ENCODE results near the gene ZNF439.
"Not testable (repeated sequence)": the region's sequence is repeated elsewhere in the genome, so short reads cannot be mapped to it uniquely, and the experiment has no call there.

The ZNF439 gene

DNA sequence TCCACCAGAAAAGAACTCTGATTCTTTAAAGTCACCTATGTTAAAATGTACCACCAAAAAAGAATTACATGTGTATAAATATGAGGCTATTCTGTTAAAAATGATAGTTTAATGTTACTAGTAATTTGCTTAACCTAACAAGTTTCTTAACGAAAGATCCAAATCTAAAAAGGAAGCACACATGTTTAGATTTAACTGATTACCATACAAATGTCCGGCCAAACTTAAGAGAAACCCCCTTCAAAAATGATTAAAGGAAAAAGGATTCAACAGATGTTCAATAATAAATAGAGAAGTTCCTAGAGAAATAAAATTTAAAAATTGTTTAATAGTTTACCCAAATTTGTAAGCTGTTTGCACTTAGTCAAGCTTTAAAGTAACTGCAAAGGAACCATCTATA is 34.1 kb downstream of the ZNF439 start:
- Histone ChIP-seq H3K36me3 (no peaks in the 10 kb centered on the region; a peak in 1 of 22 replicates), H3K4me1 (peaks cover 7 to 19% (median 9%) of the 10 kb centered on the region in 10 experiments; a peak in 16 of 20 replicates), H3K9me3 (replicated peaks in 1 of 11) (peaks cover 24 to 45% (median 33%) of the 10 kb centered on the region in 11 experiments), H3K4me2 (no peak overlapping the region), H4K20me1 (no peaks in the 10 kb centered on the region; a peak in 2 of 22 replicates), H3K27ac (no peak overlapping the region), H3K27me3 (no peaks in the 10 kb centered on the region), H3K9ac (0 out of 22 replicates have a peak overlapping the region, but pooled peaks of 1 of the 11 experiments have one; percentile 19), H3K4me3 (no peak overlapping the region)
- TF ChIP-seq Cebpa-rat (IDR thresholded peaks at IDR 0.05), result no peak

DNA sequence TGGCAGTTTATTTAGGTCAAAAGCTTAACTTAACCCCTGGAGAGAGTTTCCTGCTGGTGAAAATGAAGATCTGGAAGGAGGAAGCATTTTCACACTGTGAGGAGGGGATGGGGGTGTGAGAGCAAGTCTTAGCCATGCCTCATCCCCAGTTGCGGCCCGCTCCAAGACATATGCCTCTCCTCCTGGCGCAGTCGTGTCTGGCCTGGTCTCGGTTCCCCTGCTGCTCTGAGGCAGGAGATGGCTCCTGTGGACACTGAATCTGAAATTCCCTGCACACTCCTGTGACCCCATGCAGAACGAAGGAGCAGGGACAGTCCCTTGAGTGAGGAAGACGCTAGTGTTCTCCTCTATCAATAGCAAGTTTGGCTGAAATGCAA is 38.7 kb downstream of the ZNF439 start:
- Histone ChIP-seq H3K4me2 (peak overlapping the region; percentile 81 to 98 (median 90)), H4K20me1 (no peaks in the 10 kb centered on the region), H3K27ac (peak overlapping the region in 6 of 11 experiments; percentile 21 to 93 (median 86); a peak in 7 of 22 replicates), H3K27me3 (no peaks in the 10 kb centered on the region), H3K4me1 (peaks cover 19 to 39% (median 30%) of the 10 kb centered on the region in 10 experiments), H3K4me3 (peak overlapping the region; percentile 68 to 93 (median 83)), H3K36me3 (peaks cover 0 to 28% (median 18%) of the 10 kb centered on the region in 11 experiments; a peak in 21 of 22 replicates), H3K9me3 (replicated peaks in 1 of 11) (peaks cover 23 to 46% (median 33%) of the 10 kb centered on the region in 11 experiments), H3K9ac (peak overlapping the region in 9 of 11 experiments; percentile 78 to 93 (median 86); a peak in 14 of 22 replicates)
- no peak for TF ChIP-seq Cebpa-rat (IDR thresholded peaks at IDR 0.05)

DNA sequence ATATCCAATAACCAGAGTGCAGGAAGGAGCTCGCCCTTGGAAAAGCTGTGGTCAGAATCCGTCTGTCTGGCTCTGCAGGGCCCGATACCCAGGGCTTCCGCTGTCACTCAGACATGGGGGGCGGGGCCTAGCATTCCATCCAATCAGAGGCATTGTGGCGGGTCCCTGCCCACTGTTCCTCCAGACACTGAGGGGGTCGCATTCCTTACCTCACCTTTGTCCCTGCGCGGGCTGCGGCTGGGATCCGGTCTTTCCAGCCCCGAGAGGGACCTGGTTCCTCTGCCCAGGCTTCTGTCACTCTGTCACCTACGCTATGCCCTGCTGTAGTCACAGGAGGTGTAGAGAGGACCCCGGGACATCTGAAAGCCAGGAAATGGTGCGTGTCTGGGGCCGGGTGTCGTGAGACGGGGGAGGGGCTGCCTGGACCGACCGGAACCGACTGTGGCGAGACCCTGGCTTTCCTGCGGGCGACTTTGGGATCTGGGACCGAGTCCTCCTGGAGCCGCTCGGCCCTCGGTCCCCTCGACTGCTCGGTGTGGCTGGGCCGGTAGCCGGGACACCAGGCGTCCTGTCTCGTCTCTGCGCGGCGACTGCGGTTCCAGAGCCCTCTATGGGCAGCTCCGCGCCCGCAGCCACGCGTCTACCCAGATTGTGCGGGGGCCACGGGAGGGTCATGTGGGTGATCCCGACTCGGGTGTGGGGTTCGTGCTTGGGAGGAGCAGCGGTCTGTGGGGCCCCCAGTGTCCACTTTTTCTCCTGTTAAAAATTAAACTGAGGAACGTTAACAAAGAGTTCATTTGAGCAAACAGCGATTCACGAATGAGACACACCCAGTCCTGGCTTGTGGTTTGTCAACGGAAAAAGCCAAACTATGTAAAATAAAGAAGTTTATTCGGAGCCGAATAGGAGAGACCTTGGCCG is 39.3 kb downstream of the ZNF439 start, which contains the start of gene ZNF69:
Gene ZNF69 (plus strand): TSS at position 172 of the 921 bp plus-strand sequence. CDS start 142 bp downstream, at position 314.
- Histone ChIP-seq H3K4me1 (peaks cover 19 to 39% (median 30%) of the 10 kb centered on the region in 10 experiments), H3K9ac (peak within 1 kb of the TSS; percentile 78 to 93 (median 85)), H3K9me3 (replicated peaks in 1 of 11) (peaks cover 30 to 53% (median 39%) of the 10 kb centered on the region in 11 experiments), H3K4me3 (peak within 1 kb of the TSS; percentile 68 to 93 (median 83)), H3K27ac (peak within 1 kb of the TSS; percentile 51 to 93 (median 86); a peak in 21 of 22 replicates), H4K20me1 (no peaks in the 10 kb centered on the region), H3K27me3 (no peaks in the 10 kb centered on the region), H3K4me2 (peak within 1 kb of the TSS; percentile 81 to 98 (median 90)), H3K36me3 (peaks cover 4 to 35% (median 25%) of the 10 kb centered on the region in 11 experiments)
- no peak for TF ChIP-seq Cebpa-rat (IDR thresholded peaks at IDR 0.05)

DNA sequence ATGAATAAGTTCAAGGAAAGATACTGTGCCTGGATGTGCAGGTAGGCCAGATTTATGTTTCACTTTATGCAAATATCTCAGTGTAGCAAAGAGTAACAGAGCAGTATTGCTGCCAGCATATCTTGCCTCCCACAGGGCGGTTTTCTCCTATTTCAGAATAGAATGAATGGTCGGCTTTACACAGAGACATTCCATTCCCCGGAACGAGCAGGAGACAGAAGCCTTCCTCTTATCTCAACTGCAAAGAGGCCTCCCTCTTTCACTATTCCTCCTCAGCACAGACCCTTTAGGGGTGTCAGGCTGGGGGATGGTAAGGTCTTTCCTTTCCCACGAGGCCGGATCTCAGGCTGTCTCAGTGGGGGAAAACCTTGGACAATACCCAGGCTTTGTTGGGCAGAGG is 41.4 kb downstream of the ZNF439 start:
- not testable (repeated sequence) for H3K27ac ChIP-seq, H4K20me1 ChIP-seq, H3K4me3 ChIP-seq, H3K27me3 ChIP-seq, H3K9ac ChIP-seq
- Histone ChIP-seq H3K4me1 (peaks cover 19 to 39% (median 30%) of the 10 kb centered on the region in 10 experiments), H3K9me3 (replicated peaks in 1 of 11) (peaks cover 50 to 73% (median 59%) of the 10 kb centered on the region in 11 experiments), H3K4me2 (peak overlapping the region in 10 of 11 experiments; percentile 81 to 98 (median 91); a peak in 18 of 22 replicates), H3K36me3 (peaks cover 24 to 55% (median 45%) of the 10 kb centered on the region in 11 experiments)

DNA sequence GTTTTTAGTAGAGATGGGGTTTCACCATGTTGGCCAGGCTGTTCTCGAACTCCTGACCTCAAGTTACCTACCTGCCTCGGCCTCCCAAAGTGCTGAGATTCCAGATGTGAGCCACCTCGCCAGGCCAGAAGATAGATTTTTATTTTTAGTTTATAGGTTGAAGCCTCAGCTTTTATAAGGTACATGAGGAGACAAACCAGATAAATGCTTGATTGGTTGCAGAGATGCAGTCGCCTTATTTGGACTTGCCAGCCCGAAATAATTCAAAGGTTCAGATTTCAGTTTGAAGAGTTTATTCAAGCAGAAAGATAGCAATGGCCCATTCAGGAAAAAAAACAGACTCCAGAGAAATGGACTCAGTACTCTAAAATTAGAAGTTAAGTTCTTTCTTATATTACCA is 42.1 kb downstream of the ZNF439 start:
- H3K9me3 ChIP-seq (replicated peaks in 1 of 11), result peaks cover 57 to 75% (median 65%) of the 10 kb centered on the region in 11 experiments
- H3K4me1 ChIP-seq, result peaks cover 19 to 39% (median 30%) of the 10 kb centered on the region in 10 experiments
- no peaks in the 10 kb centered on the region for H3K27me3 ChIP-seq
- H3K4me3 ChIP-seq, result peak overlapping the region in 3 of 10 experiments; percentile 9 to 35 (median 31); a peak in 2 of 20 replicates
- TF ChIP-seq Cebpa-rat (IDR thresholded peaks at IDR 0.05), result no peak
- peaks cover 31 to 62% (median 52%) of the 10 kb centered on the region in 11 experiments for H3K36me3 ChIP-seq
- peak overlapping the region in 6 of 11 experiments; percentile 83 to 97 (median 91); a peak in 7 of 22 replicates for H3K4me2 ChIP-seq
- no peak overlapping the region for H3K27ac ChIP-seq
- H4K20me1 ChIP-seq, result no peaks in the 10 kb centered on the region
- no peak overlapping the region for H3K9ac ChIP-seq

DNA sequence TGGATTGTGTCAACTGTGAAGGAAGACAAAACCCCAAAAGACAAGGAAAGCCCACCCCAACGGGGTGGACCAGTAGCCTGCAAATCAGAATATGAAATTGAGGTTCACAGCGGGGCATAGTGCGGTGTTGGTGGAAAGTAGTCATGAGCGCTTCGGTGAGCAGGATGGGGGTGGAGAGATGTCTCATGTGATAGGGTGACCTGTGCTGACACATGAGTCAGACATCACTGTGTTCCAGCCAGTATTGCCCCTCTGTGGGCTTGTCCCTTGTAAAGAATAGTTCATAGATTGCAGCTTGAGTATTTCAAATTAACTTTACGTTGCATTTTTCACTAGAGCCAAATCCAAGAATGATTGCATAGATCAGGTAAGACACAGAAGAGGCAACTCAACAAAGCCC is 46.3 kb downstream of the ZNF439 start:
- Histone ChIP-seq H3K27me3 (no peaks in the 10 kb centered on the region), H3K4me1 (peaks cover 0 to 17% (median 9%) of the 10 kb centered on the region in 10 experiments; a peak in 12 of 20 replicates), H3K36me3 (peaks cover 48 to 94% (median 88%) of the 10 kb centered on the region in 11 experiments), H3K27ac (no peak overlapping the region), H3K9me3 (replicated peaks in 1 of 11) (peaks cover 91 to 100% (median 99%) of the 10 kb centered on the region in 11 experiments), H3K4me2 (no peak overlapping the region), H3K4me3 (peak overlapping the region in 3 of 10 experiments; percentile 7 to 25 (median 15); a peak in 3 of 20 replicates), H3K9ac (no peak overlapping the region), H4K20me1 (no peaks in the 10 kb centered on the region)
- no peak for TF ChIP-seq Cebpa-rat (IDR thresholded peaks at IDR 0.05)

DNA sequence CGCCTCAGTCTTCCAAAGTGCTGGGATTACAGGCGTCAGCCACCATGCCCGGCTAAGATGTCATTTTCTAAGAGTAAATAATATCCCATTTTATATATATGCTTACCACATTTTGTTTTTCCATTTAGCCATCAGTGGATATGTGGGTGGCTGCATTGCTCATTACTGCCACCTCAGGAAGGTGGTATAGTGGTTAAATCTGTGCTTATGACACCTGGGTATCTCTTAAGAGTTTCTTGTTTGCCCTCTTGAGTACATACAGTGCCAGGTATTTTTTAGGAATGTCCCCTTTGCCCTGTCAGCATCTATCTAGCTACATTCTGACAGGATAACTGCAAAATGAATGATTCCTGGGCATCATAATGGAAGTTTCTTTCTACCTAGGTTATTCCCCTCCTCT is 53.7 kb downstream of the ZNF439 start:
- peaks cover 99 to 100% (median 100%) of the 10 kb centered on the region in 11 experiments for H3K9me3 ChIP-seq (replicated peaks in 1 of 11)
- H3K4me1 ChIP-seq, result no peaks in the 10 kb centered on the region
- H3K4me2 ChIP-seq, result no peak overlapping the region
- H3K27ac ChIP-seq, result no peak overlapping the region
- TF ChIP-seq Cebpa-rat (IDR thresholded peaks at IDR 0.05), result no peak
- H3K9ac ChIP-seq, result no peak overlapping the region
- peaks cover 0 to 6% (median 0%) of the 10 kb centered on the region in 11 experiments; a peak in 1 of 22 replicates for H3K27me3 ChIP-seq
- peak overlapping the region in 8 of 10 experiments; percentile 3 to 33 (median 14); a peak in 7 of 20 replicates for H3K4me3 ChIP-seq
- H3K36me3 ChIP-seq, result peaks cover 72 to 99% (median 94%) of the 10 kb centered on the region in 11 experiments
- no peaks in the 10 kb centered on the region for H4K20me1 ChIP-seq

DNA sequence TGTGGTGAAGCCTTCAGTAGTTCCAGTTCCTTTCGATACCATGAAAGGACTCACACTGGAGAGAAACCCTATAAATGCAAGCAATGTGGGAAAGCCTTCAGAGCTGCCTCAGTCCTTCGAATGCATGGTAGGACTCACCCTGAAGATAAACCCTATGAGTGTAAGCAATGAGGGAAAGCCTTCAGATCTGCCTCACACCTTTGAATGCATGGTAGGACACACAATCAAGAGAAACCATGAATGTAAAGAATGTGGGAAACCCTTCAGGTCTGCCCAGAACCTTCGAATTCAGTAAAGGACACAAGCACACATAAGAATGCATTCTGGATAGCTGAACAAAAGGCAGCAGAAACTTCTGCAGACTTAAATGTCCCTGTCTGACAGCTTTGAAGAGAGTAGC is 57.4 kb downstream of the ZNF439 start:
- H3K9me3 ChIP-seq (replicated peaks in 1 of 11), result peaks cover 85 to 97% (median 94%) of the 10 kb centered on the region in 11 experiments
- TF ChIP-seq Cebpa-rat (IDR thresholded peaks at IDR 0.05), result no peak
- no peaks in the 10 kb centered on the region for H3K4me1 ChIP-seq
- no peak overlapping the region for H3K4me2 ChIP-seq
- H3K27me3 ChIP-seq, result peaks cover 0 to 6% (median 0%) of the 10 kb centered on the region in 11 experiments; a peak in 1 of 22 replicates
- no peak overlapping the region for H3K9ac ChIP-seq
- peaks cover 52 to 62% (median 60%) of the 10 kb centered on the region in 11 experiments for H3K36me3 ChIP-seq
- no peak overlapping the region for H3K27ac ChIP-seq
- H3K4me3 ChIP-seq, result peak overlapping the region; percentile 24 to 54 (median 38)
- no peaks in the 10 kb centered on the region for H4K20me1 ChIP-seq

DNA sequence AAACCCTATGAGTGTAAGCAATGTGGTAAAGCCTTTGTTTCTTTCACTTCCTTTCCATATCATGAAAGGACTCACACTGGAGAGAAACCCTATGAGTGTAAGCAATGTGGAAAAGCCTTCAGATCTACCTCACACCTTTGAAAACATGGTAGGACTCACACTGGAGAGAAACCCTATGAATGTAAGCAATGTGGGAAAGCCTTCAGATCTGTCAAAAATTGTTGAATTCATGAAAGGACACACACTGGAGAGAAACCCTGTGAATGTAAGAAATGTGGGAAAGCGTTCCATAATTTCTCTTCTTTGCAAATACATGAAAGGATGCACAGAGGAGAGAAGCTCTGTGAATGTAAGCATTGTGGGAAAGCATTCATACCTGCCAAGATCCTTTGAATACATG is 63.4 kb downstream of the ZNF439 start:
- Histone ChIP-seq H3K9me3 (replicated peaks in 1 of 11) (peaks cover 73 to 86% (median 83%) of the 10 kb centered on the region in 11 experiments), H3K4me3 (0 out of 20 replicates have a peak overlapping the region, but pooled peaks of 3 of the 10 experiments have one; percentile 11 to 26 (median 19)), H3K36me3 (peaks cover 26 to 49% (median 46%) of the 10 kb centered on the region in 11 experiments)
- not testable (repeated sequence) for H3K4me2 ChIP-seq, H3K27me3 ChIP-seq, H3K4me1 ChIP-seq, H3K27ac ChIP-seq, H4K20me1 ChIP-seq, H3K9ac ChIP-seq

DNA sequence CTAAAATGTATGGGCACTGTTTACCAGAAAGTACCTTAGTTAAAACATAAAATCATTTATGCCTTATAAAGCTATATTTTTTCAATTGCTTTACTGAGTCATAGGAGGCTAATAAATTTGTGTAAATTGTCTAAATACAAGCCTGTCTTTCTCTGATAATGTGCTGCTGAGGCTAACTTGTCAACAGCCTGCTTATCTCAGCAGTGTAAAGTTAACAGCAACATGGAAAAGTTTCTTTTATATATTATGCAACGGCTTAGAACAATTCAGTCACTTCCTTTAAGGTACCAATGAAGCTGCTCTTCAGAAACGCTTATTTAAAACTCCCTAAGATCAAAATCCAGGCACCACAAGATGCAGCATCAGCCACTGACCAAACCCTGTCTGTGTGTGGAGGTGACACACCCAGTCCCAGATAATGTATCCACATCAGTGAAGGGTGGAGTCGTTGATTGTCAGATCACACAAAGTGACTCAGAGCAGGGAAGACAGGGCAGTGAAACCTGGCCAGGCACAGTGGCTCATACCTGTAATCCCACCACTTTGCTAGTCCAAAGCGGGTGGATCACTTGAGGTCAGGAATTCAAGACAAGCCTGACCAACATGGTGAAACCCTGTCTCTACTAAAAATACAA is 66.0 kb downstream of the ZNF439 start:
- peaks cover 56 to 68% (median 60%) of the 10 kb centered on the region in 11 experiments for H3K9me3 ChIP-seq (replicated peaks in 1 of 11)

More for the DNA sequence above, 66.0 kb downstream of the ZNF439 start:
- not testable (repeated sequence) for H4K20me1 ChIP-seq, H3K9ac ChIP-seq, H3K27ac ChIP-seq, H3K4me2 ChIP-seq, H3K4me3 ChIP-seq, H3K4me1 ChIP-seq, H3K27me3 ChIP-seq
- peaks cover 26 to 47% (median 45%) of the 10 kb centered on the region in 11 experiments for H3K36me3 ChIP-seq

Data from BLaER1 treated with 17β-estradiol and CSF1 and Interleukin-3, amounts not matched to agents 10 nM and 100 nM (cell line).